Measurements from ENCODE around the gene AGPAT2.
"Not testable (repeated sequence)": the region's sequence is repeated elsewhere in the genome, so short reads cannot be mapped to it uniquely, and the experiment has no call there.

Gene AGPAT2

DNA sequence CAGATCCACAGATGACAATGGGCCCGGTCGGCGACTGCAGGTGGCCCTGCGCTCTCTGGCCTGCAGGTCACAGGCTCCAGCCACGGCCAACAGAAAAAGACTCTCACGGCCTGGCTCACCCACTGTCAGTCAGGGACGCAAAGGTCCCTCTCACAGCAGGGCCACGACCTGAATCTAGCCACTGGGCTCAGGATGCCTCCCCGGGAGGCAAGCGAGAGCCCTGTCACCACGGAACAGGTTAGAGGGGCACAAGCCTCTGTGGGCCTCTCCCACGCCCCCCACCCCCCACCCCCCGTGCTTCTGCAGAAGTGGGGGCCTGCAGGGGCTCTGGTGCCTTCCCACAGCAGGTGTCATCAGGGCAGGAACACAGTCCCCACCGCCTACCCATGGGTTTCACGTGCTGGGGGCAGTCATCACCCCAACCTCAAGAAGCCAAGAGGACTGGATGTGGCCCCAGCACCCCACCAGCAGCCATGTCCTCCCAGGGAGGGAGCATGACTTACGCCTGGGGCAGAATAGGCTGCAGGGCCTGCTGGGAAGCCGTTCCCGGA is 41.8 kb downstream of the AGPAT2 start:
- no peak for DNase-seq (ENCODE audit: low read depth)

DNA sequence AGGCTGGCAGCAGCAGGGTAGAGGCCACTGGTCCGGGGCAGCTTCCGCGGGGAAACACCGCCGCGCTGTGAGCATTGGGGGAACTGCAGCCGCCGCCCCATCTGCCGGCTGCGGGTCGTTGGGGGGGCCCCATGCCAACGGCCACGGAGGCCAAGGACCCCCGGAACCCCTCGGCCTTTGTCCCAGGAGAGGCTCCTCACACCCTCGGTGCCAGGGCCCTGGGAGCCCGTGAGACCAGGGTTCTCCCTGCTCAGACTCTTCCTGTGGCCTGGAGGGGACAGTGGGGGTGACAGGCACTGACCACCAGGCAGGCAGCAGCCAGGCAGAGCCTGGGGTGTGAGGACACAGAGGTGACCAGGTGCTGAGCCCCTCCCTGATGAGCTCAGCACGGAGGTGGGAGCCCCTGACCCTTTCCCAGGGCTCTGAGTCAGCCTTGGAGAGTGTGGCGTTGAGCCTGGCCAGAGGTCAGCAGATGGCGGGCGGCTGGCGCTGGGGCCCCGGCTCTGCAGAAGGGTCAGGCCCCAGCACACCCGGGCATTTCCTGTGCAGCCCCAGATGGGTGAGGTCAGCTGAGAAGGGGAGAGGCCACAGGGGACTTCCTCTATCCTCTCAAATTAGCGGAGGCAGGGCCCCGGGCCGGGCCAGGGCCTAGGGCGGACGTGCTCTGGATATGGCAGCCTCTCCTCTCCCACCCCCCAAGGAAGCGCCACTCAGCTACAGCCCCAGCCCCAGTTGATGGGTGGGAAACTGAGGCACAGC is 42.5 kb downstream of the AGPAT2 start:
- peak; percentile 85 for DNase-seq (ENCODE audit: low read depth)

DNA sequence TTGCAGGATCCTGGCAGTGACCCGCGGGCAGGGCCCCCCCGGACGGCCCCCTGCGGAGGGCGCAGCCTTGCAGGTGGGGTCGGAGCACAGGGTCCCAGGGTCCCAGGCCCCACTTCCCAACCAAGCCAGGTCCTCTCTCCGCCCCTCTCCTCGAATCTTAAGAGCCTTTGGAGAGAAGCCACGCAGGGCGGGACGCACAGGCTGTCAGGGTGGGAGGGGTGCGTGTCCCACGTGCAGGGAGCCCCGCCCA is 43.0 kb downstream of the AGPAT2 start:
- DNase-seq (ENCODE audit: low read depth), result peak; percentile 77

DNA sequence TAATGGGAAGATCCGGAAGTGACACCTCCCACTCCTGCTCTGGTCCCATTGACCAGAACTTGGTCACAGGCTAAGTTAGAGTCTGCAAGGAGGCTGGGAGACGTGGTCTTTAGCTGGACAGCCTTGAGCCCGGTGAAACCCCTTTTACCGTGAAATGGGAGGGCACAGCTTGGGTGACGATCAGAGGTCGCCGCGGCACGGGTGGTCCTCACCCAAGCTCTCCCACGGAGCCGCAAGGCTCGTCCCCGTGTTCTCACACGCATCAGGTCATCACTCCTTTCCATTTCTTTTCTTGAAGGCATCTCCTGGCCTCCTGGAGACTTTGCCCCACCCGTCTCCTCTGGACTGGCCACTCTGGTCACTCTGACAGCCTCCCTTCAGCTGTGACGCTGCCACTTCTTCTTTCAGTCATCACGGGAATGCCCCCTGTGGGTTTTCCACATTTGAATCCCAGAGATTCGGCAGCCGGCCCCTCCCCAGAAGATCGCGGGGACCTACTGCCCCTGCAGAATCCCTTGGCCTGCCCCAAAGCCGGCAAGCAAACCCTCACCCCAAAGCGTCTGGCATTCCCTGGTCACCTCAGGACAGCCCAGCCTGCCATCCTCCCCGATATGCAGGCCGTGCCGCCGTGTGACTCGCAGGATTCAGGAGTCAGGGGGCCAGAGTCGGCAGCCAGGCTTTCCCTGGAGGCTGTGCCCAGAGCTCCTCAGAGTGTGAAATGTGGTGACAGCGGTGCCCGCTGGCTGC is 43.5 kb downstream of the AGPAT2 start:
- DNase-seq (ENCODE audit: low read depth), result no peak

DNA sequence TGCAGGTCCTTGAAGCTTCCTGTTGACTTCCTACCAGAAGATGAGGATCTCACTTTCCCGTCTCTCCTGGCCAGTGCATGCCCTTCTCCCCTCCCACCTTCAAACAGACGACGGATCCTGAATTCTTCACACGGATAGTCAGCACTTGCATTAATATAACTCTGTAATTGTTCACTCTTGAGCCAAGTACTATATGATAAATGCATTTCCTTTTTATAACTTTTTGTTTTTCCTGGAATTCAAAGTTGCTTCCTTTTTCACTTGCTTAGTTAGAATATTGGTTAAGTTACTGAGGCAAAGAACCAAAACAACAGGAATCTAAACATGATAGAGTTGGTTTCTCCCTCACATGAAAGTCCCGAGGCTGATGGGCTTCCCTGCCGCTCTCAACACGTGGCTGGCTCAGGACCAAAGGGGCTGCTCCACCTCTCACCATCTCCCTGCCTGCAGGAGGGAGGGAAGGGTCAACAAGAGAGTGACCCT is 44.8 kb downstream of the AGPAT2 start:
- no peak for DNase-seq (ENCODE audit: low read depth)

DNA sequence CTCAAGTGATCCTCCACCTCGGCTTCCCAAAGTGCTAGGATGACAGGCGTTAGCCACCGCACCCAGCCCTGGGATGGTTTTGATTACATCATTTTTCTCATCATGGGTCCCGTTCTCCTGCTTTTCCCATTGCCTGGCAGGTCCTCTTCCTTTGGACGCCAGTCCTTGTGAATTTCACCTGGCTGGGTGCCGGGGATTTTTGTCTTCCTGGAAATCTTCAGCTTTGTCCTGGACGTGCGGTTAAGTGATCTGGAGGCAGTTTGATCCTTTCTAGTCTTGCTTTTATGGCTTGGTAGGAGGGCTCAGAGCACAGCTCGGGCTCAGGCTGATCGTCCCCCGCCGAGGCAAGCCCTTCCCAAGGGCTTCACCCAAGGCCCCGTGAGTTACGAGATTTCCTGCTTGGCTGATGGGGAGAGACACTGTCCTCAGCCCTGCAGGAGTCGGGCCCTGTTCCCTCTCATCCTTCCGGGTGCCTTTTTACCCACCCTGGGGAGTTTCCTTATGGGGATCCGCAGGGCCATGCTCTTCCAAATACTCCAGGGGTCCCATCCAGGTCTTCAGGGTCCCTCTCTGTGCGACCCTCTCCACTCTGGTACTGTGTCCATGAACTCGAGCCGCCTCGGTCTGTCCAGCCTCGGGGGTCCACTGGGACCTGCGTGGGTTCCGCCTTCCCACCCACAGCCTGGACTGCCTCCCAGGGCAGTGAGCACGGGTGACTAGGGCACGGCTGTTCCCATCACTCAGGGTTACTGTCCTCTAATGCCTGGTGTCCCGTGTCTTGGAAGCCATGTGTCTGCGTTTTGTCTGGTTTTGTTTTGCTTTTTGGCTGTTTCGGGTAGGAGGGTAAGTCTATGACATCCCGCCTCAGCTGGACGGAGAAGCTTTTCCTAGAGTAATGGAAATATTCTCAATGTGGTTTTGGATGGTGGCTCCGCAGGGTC is 46.8 kb downstream of the AGPAT2 start:
- DNase-seq (ENCODE audit: low read depth), result no peak

DNA sequence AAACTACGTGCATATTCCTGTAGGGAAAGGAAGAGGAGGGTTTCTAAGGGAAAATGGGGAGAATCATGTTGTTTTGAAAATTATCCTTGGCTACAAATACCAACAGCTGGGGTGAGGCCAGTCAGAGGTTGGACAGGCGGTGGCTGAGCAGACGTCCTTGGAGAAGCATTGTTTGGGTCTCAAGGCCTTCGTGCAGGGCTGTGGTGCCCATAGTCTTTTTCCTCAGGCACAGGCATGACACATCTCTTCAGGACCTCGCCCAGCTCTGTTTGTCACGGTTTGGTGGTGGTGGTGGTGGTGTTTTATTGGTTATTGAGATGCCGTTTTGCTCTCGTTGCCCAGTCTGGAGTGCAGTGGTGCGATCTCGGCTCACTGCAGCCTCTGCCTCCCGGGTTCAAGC is 52.4 kb downstream of the AGPAT2 start:
- no peak for DNase-seq (ENCODE audit: low read depth)

DNA sequence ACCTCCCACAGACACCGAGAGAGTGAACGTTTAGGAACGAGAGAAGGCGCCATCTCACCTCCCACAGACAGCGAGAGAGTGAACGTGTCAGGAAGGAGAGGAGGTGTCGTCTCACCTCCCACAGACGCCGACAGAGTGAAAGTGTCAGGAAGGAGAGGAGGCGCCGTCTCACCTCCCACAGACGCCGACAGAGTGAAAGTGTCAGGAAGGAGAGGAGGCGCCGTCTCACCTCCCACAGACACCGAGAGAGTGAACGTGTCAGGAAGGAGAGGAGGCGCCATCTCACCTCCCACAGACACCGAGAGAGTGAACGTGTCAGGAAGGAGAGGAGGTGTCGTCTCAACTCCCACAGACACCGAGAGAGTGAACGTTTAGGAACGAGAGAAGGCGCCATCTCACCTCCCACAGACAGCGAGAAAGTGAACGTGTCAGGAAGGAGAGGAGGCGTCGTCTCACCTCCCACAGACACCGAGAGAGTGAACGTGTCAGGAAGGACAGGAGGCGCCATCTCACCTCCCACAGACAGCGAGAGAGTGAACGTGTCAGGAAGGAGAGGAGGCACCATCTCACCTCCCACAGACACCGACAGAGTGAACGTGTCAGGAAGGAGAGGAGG is 54.7 kb downstream of the AGPAT2 start:
- DNase-seq (ENCODE audit: low read depth), result not testable (repeated sequence)

DNA sequence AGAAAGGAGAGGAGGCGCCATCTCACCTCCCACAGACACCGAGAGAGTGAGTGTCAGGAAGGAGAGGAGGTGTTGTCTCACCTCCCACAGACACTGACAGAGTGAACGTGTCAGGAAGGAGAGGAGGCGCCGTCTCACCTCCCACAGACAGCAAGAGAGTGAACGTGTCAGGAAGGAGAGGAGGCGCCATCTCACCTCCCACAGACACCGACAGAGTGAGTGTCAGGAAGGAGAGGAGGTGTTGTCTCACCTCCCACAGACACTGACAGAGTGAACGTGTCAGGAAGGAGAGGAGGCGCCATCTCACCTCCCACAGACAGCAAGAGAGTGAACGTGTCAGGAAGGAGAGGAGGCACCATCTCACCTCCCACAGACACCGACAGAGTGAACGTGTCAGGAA is 55.2 kb downstream of the AGPAT2 start:
- DNase-seq (ENCODE audit: low read depth), result not testable (repeated sequence)

DNA sequence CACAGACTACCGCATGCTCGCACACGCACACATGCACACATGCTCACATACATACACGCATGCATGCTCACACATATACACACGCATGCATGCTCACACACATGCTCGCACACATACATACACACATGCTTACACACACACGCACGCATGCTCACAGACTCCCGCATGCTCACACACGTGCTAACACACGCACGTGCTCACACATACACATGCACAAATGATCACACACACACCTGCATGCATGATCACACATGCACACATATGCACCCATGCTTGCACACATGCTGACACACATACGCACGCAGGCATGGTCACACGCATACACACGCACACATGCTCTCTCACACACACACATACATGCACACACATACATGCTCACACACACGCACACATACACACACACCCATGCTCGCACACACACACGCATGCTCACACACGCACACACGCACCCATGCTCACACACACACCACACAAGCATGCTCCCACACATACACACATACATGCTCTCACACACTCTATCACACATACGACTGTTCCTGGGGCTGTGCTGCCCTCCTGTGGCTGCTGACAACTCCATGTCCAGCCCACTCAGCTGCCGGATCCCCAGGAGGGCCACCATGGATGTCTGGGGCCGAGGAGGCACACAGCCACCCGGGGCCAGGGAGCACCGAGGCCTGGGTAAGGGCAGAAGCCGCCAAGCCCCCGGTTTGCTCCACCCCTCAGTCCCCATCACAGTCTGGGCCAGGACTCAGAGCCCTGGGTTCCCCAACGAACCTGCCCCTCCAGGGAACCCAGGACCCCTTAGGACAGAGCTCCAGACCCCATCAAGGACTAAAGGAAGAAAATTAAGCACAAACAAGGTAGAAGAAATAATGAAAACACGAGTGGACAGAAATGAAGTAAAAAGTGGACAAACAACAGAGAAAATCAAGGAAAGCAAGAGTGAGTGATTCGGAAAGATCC is 55.9 kb downstream of the AGPAT2 start:
- no peak for DNase-seq (ENCODE audit: low read depth)

DNA sequence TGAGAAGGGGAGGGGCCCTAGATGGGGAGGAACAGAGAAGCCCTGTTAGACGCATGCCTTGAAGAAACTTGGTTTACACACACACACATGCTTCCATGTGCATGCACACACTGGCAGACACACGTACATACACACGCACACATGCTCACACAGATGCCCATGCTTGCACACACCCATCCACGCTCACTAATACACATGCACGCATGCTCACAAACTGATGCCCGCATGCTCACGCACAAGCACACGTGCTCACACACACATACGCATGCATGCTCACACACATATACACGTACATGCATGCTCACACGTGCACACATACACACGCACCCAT is 56.6 kb downstream of the AGPAT2 start:
- no peak for DNase-seq (ENCODE audit: low read depth)

DNA sequence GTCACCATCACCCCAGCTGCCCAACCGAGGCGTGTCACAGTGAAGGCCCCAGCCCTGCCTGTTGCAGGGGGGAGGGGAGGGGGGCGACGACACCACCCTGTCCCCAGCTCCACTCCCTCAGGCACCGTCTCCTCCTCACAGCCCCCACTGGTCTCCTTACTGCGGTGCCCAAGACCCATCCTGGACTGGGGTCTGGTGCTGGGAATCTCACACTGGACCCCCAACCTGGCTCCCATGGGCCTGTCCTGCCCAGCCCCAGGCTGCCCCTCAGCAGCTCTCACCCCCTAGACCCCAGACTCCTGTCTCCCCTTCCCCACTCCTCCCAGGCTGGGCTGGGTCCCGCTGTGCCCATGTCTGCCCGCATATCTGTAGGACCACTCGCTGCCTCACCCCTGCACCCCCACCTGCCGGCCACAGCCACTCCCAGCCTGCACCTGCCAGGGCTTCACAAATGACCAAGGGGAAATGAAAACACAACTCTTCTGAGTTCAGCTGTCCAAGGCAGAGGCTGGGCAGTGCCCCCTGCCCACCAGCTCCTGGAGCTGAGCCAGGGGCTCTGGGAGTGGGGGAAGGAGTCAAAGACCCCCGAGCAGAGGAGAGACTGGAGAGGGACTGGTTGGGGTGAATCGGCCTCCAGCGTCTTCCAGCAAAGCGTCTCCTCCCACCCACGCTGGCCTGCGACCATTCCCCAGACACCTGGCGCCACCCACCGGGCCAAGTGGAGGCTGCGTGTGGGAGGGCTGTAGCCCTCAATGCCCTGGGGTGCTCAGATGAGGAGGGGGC is 57.2 kb downstream of the AGPAT2 start:
- no peak for DNase-seq (ENCODE audit: low read depth)

DNA sequence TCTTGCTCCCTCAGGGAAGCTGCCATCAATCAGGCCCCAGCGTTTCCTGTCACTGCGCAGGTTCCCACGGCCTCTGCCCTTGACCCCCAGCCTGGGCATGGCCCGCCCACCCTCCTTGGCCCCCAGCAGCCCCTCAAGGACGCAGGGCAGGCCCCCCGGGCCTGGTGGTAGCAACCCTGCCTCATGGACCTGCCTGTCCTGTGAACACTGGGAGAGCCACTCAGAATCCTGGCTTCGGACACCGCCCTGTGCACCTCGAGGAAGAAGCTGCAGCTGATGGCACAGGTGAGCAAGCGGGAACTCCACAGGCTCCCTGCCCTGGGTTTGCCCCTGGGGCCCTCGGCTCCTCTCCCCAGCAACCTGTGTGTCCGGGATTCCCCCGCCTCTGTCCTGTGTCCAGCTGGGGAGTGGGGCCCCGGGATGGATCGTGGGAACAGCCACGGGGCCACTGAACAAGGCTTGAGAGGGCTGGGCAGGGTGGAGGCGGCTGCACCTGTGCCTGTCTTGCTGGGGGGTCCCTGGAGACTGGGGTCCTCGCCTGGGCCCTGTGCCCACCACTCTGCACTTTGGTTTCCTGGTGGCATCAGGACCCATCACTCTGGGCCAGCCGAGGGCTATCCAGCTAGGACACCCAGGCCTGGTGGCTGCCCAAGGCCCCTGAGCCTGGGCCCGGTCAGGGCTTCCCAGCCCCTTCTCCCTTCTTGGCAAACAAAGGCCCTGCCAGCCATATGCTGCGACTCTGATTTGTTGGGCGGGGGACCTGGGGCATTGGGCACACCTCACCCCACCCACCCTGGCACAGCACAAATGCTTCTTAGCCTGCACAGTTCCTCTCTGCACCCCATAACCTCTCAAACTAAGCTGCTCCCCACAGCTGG is 58.0 kb downstream of the AGPAT2 start:
- no peak for DNase-seq (ENCODE audit: low read depth)

DNA sequence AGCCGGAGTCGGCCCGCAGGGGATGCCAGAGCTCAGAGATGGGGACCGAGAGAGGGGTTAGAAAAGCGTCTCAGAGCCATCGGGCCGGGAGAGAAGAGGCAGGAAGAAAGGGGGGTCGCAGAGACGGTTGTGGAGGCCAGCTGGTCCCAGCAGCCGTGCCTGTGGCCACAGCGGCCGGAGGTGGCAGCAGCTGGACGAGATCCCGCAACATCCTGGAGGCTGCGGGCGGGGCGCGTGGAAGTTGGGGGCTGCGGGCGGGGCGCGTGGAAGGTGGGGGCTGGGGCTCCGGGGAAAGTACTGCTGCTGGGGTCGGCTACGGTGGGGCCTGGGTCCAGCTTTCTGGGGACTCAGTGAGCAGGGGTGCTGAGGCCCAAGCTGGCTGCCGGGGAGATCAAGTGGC is 59.0 kb downstream of the AGPAT2 start:
- no peak for DNase-seq (ENCODE audit: low read depth)

DNA sequence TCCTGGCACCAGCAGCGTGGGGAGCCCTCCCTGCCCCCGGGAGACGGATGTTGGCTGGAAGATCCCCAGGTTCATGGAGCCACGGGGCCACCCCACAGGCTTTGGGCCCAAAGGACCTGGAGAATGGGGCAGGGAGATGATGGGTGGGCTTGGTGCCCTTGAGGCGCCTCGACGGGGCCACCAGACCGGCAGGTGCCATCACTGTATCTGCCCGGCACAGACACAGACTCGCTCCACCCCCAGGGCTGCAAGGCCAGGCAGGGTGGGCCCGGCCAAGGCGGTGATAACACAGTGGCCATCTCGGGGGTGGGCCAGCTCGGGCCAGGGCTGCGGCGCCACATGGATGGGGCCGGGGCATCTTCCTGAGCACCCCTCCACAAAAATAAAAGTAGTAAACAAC is 59.6 kb downstream of the AGPAT2 start:
- no peak for DNase-seq (ENCODE audit: low read depth)

DNA sequence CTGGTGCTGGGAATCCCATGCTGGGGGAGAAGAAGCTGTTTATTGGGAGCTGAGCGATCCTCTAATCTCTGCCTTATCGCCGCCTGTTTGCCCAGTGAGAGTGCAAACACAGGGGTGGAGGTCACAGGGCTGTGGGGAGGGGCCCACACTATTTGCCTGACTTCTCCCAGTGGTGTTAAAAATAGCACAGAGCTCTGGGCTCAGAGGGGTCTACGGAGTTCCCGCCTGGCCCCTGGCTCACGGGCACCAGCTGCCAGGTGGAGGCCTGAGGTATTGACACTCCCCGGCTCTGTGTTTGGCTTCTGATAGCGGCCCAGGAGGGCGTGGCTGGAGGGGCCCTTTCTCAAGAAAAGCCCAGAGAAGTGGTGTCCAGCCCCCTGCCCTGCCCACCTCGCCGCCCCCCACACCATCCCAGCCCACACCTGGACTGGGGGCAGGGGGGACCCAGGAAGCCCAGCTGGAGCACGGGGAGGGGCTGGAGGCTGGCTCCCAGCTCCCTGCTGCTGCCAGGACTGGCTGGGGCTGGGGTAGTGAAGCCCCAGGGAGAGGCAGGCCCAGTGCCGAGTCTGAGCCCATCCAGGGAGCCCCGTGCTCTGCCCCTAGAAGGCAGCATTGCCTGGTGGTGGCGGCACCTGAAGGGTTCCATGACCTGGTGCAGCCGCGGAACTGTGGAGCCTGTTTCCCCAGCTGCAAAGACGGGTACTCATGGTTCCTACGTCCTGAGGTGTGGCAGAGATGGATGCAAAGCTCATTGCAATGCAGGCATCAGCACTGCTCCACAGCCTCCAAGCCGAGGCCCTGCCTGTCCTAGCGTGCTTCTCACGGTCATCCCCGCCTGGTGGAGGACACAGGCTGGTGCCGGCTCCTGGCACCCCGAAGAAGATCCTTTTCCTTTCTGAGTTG is 60.3 kb downstream of the AGPAT2 start:
- no peak for DNase-seq (ENCODE audit: low read depth)

DNA sequence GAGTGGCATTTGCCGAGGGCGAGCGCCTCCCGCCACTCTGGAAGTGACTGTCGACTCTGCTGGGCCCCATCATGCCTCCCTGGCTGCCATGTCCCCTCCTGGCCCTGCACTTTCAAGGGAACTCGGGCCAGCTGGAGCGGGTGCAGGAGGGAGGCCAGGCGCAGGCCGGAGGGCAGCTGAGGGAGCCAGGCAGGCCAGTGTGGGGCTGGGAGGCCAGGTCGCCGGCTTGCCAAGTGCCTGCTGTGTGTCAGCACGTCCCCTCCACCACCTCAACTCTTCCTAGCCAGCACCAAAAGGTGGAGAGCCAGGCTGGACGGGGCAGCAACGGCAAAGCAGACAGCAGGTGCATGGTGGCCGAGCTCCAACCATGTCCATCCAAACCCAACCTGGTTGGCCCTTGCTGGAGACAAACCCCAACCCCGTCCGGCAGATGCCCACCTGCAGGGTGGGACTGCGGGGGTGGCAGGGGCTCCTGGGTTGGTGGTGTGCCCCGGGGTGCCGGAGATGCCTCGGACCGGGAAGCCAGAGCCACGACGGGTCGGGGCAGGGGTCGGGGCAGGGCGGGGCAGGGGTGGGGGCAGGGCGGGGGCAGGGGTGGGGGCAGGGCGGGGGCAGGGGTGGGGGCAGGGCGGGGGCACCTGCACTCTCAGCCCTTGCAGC is 61.1 kb downstream of the AGPAT2 start:
- no peak for DNase-seq (ENCODE audit: low read depth)
